Caco-2 (cell line): Measurements from ENCODE around the gene TRIM66. TPM values are rescaled to one million over a fixed set of nuclear protein-coding genes. Genes with fewer than 3 reads are reported as not detected.

Experiments used
- BruUV-seq: library from RNA; stranded (reverse); fragments of 400-500 nt; replicated peaks from 2 replicates; lab custom pipeline; 2021; lab: Mats Ljungman, UMichigan
- CTCF ChIA-PET: fragments of 300-600 bp; sonication (Branson Sonifier 250); formaldehyde crosslinking; loops from one replicate; lab custom pipeline; 2022; ENCODE audit warnings: antibody characterized with exemption; lab: Charles Lee
- POLR2A ChIA-PET: fragments of 300-600 bp; sonication (Branson Sonifier 250); formaldehyde crosslinking; loops from one replicate; lab custom pipeline; 2022; ENCODE audit warnings: antibody characterized with exemption; lab: Charles Lee
- DNase-seq, 2 experiments: peaks; one replicate each; pipeline versions ENCODE4 v3.0.0 to v3.0.0-alpha.2; 2020 to 2022
- H3K27me3 ChIP-seq: replicated peaks from 2 replicates; pipeline ENCODE4 v1.6.0; 2011; ENCODE audit warnings: low read length; ENCODE audit not compliant: control insufficient read depth, insufficient read depth
- H3K36me3 ChIP-seq: 2 replicates; pipeline ENCODE4 v1.5.1; 2011; ENCODE audit warnings: low read length; ENCODE audit not compliant: control insufficient read depth, insufficient read depth
- H3K4me1 ChIP-seq: fragments of 250-450 bp; sonication (Bioruptor Pico); 2 replicates; pipeline ENCODE4 v1.5.1; 2020; ENCODE audit warnings: mild to moderate bottlenecking
- H3K4me3 ChIP-seq: 2 replicates; pipeline ENCODE4 v1.5.1; 2011; ENCODE audit warnings: low read depth, mild to moderate bottlenecking, control low read depth, low read length
- H3K9me3 ChIP-seq: fragments of 250-450 bp; sonication (Bioruptor Pico); 2 replicates; pipeline ENCODE4 v1.5.1; 2020; ENCODE audit warnings: mild to moderate bottlenecking, moderate library complexity
- H3K27ac Mint-ChIP-seq: one replicate; pipeline ENCODE4 v1.8.0; 2022; ENCODE audit warnings: mixed read lengths; ENCODE audit not compliant: unreplicated experiment
- H3K27me3 Mint-ChIP-seq: one replicate; pipeline ENCODE4 v1.8.0; 2022; ENCODE audit warnings: mixed read lengths; ENCODE audit not compliant: insufficient read depth, unreplicated experiment
- H3K36me3 Mint-ChIP-seq: one replicate; pipeline ENCODE4 v1.8.0; 2022; ENCODE audit warnings: mild to moderate bottlenecking, mixed read lengths; ENCODE audit not compliant: insufficient read depth, unreplicated experiment
- H3K4me1 Mint-ChIP-seq: one replicate; pipeline ENCODE4 v1.8.0; 2022; ENCODE audit warnings: low read depth, mixed read lengths; ENCODE audit not compliant: unreplicated experiment
- H3K4me3 Mint-ChIP-seq: one replicate; pipeline ENCODE4 v1.8.0; 2022; ENCODE audit warnings: mild to moderate bottlenecking, moderate library complexity, mixed read lengths; ENCODE audit not compliant: unreplicated experiment
- H3K9me3 Mint-ChIP-seq: one replicate; pipeline ENCODE4 v1.8.0; 2022; ENCODE audit warnings: mixed read lengths; ENCODE audit not compliant: unreplicated experiment
- CTCF ChIP-seq, 2 experiments: fragments of 200-600 bp in 1 of 2; IDR thresholded peaks; 1 replicate in 1 of 2; 2 replicates in 1 of 2; pipeline versions ENCODE4 v1.5.1 to v1.8.0; 2011 to 2022; ENCODE audit warnings: antibody characterized with exemption in 1 of 2, control low read depth in 1 of 2, inconsistent platforms in 1 of 2, low read depth in 1 of 2, low read length in 1 of 2, mild to moderate bottlenecking in 1 of 2, moderate library complexity in 1 of 2; ENCODE audit not compliant: insufficient read depth in 1 of 2, severe bottlenecking in 1 of 2, unreplicated experiment in 1 of 2
- intact Hi-C: fragments of 100-400 bp; cut with micrococcal nuclease; formaldehyde crosslinking; loops from one replicate; pipeline ENCODE4 v1.10.0; 2022; ENCODE audit not compliant: unreplicated experiment
- total RNA-seq: library from RNA; stranded (reverse); gene quantifications from 2 replicates; pipeline ENCODE4 v1.2.3, GENCODE V29; 2022

The TRIM66 gene
- total RNA-seq, 1 experiment from 2014 or later = 18.4 TPM

DNA sequence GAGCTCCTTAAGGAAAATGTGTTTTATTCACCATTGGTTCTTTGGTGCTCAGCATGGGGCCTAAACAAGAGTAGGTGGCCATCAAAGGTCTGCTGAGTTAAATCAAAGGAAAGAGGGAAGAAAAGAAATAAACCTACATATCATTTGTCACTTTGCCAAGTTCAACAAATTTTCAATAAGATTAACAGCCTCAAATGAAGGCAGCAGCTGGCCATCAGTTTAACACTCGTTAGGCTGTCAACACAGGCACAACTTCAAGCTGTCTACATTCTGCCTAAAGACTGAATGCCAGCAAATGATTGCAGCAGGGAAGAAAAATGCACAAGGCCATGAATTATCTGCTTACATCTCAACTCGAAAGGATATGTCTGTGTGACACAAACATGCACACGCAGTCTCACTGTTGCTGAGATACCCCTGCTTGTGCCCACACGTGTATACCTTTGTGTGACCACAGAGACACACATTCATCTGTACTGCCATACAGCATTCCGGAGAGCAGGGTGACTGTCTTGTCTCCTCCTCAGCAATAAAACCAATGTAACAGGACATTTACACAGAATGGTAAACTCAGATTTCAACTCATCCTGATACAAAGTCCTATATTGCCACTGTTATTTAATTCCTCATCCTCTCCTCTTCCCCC is 40.1 kb downstream of the TRIM66 start:
- ChIA-PET POLR2A (no interaction called here), CTCF (interaction anchor here (0.6 kb wide), 1 partner anchor 892 kb away, joined by 4 read pairs; no protein-coding TSS in a partner anchor)
- Mint-ChIP-seq H3K27ac (no peak overlapping the region), H3K4me1 (no peaks in the 10 kb centered on the region), H3K27me3 (no peaks in the 10 kb centered on the region), H3K4me3 (no peak overlapping the region), H3K9me3 (no peaks in the 10 kb centered on the region), H3K36me3 (no peaks in the 10 kb centered on the region)
- BruUV-seq = no TSS peak
- H3K9me3 ChIP-seq = no peaks in the 10 kb centered on the region
- DNase-seq = no peak
- no peak overlapping the region for H3K4me3 ChIP-seq
- H3K36me3 ChIP-seq = no peaks in the 10 kb centered on the region; the same call in 1 of the 2 replicates
- intact Hi-C loops = no loop called here
- no peaks in the 10 kb centered on the region for H3K4me1 ChIP-seq
- H3K27me3 ChIP-seq = no peaks in the 10 kb centered on the region
- TF ChIP-seq CTCF (IDR thresholded peaks at IDR 0.05; ENCODE audit: insufficient read depth in 1 of 2, low read depth in 1 of 2, low read length in 1 of 2, severe bottlenecking in 1 of 2, unreplicated experiment in 1 of 2) = no peak

DNA sequence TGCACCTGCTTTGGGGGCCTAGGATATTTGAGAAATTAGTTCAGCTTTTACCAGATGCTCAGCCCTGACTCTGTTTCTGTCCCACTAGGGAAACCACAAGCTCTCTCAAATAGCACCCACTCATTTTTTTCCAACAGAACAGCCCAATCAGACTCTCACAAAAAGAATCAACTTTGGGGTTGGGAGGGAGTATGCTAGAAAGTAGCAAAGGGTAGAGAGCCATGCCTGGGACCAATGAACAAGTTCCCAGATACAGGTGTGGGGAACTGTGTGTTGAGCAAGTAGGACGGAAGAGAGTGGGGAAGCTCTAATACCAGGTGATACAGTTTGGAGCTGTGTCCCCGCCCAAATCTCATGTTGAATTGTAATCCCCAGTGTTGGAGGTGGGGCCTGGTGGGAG is 41.1 kb downstream of the TRIM66 start:
- Mint-ChIP-seq H3K36me3 (no peaks in the 10 kb centered on the region), H3K4me1 (no peaks in the 10 kb centered on the region), H3K4me3 (no peak overlapping the region), H3K9me3 (no peaks in the 10 kb centered on the region), H3K27me3 (no peaks in the 10 kb centered on the region), H3K27ac (no peak overlapping the region)
- DNase-seq = no peak
- POLR2A ChIA-PET = no interaction called here
- Histone ChIP-seq H3K4me3 (no peak overlapping the region), H3K9me3 (no peaks in the 10 kb centered on the region), H3K4me1 (no peaks in the 10 kb centered on the region), H3K27me3 (no peaks in the 10 kb centered on the region), H3K36me3 (no peaks in the 10 kb centered on the region; the same call in 1 of the 2 replicates)
- intact Hi-C loops = no loop called here
- BruUV-seq = no TSS peak
- no peak for TF ChIP-seq CTCF (IDR thresholded peaks at IDR 0.05; ENCODE audit: insufficient read depth in 1 of 2, low read depth in 1 of 2, low read length in 1 of 2, severe bottlenecking in 1 of 2, unreplicated experiment in 1 of 2)
- CTCF ChIA-PET = interaction anchor here (0.6 kb wide), 1 partner anchor 893 kb away, joined by 4 read pairs; no protein-coding TSS in a partner anchor

DNA sequence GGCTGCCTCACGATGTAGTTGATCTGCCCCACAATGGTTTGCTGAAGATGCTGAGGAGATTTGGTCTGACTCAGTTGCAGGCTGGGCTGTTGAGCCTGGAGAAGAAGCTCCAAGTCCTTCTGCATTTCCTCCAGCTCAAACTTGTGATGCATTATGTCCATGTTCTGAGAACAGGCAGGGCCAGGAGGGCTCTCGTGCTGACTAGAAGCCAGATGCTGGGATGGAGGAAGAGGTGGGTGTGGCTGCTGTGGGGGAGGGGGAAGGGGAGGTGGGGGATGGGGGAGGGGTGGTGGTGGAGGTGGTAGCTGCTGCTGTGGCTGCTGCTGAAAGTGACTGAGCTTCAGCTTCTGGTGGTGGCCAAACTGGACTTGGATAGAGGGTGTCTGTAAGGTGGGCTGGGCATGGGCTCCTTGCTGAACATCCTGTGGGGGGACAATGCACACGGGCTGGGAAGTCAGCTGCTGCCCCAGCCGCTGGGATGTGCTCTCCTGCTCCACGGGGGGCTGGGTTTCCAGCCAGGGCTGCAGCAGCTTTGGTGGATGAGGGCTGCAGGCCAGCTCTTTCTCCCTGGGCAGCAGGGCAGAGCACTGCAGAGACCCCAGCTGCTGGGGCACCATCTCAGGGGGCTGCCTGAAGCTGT is 42.1 kb downstream of the TRIM66 start:
- Mint-ChIP-seq H3K36me3 (no peaks in the 10 kb centered on the region), H3K4me1 (no peaks in the 10 kb centered on the region), H3K27me3 (no peaks in the 10 kb centered on the region), H3K27ac (no peak overlapping the region), H3K4me3 (no peak overlapping the region), H3K9me3 (no peaks in the 10 kb centered on the region)
- intact Hi-C loops = no loop called here
- no peaks in the 10 kb centered on the region; the same call in 1 of the 2 replicates for H3K36me3 ChIP-seq
- H3K4me3 ChIP-seq = no peak overlapping the region
- DNase-seq = no peak
- H3K27me3 ChIP-seq = no peaks in the 10 kb centered on the region
- ChIA-PET POLR2A (no interaction called here), CTCF (interaction anchor here (0.6 kb wide), 1 partner anchor 384 kb away, joined by 3 read pairs; no protein-coding TSS in a partner anchor)
- H3K9me3 ChIP-seq = no peaks in the 10 kb centered on the region
- H3K4me1 ChIP-seq = no peaks in the 10 kb centered on the region
- TF ChIP-seq CTCF (IDR thresholded peaks at IDR 0.05; ENCODE audit: insufficient read depth in 1 of 2, low read depth in 1 of 2, low read length in 1 of 2, severe bottlenecking in 1 of 2, unreplicated experiment in 1 of 2) = no peak
- BruUV-seq = no TSS peak
